ENCODE measurements around the gene STEAP1B.
"Not testable (repeated sequence)": the region's sequence is repeated elsewhere in the genome, so short reads cannot be mapped to it uniquely, and the experiment has no call there.

GRCh38 chr7:22496912-22497311, 3.1 kb downstream of the STEAP1B start:
- not testable (repeated sequence) for TF ChIP-seq CTCF (IDR thresholded peaks at IDR 0.05; ENCODE audit: poor library complexity); EZH2 (IDR thresholded peaks at IDR 0.05; ENCODE audit: borderline replicate concordance)

Measured in hepatocyte (in vitro differentiated cells).